IMR-90 (cell line): ENCODE data around the gene RAB41. TPM values are rescaled to one million over a fixed set of nuclear protein-coding genes. Genes with fewer than 3 reads are reported as not detected.

Experiments
- ATAC-seq: fragments of 200-7000 bp; cut with Tn5 transposase; 2 replicates; pipeline ENCODE4 v1.9.1; 2020; ENCODE audit warnings: low read depth, mild to moderate bottlenecking, moderate library complexity
- BruUV-seq: library from RNA; stranded (reverse); fragments of 400-500 nt; replicated peaks from 2 replicates; lab custom pipeline; 2021; lab: Mats Ljungman, UMichigan
- CTCF ChIA-PET: fragments of 300-600 bp; formaldehyde crosslinking; extraction: SDS; loops from one replicate; lab custom pipeline; 2021; ENCODE audit warnings: antibody characterized with exemption; lab: Yijun Ruan, JAX
- POLR2A ChIA-PET: fragments of 300-600 bp; sonication (Branson Sonifier 250); formaldehyde crosslinking; loops from one replicate; lab custom pipeline; 2022; ENCODE audit warnings: antibody characterized with exemption; ENCODE audit not compliant: unreplicated experiment; lab: Charles Lee
- DNase-seq: peaks from one replicate; pipeline ENCODE4 v3.0.0; 2013
- H2AFZ ChIP-seq: replicated peaks from 2 replicates; pipeline ENCODE3; 2013; ENCODE audit warnings: low read length, mild to moderate bottlenecking; ENCODE audit not compliant: poor library complexity
- H2AK5ac ChIP-seq: 2 replicates; pipeline ENCODE4 v1.6.1; 2013; ENCODE audit warnings: low read depth, low read length, inconsistent platforms
- H2AK9ac ChIP-seq: replicated peaks from 2 replicates; pipeline ENCODE3; 2013; ENCODE audit warnings: mild to moderate bottlenecking, low read depth, low read length, moderate library complexity; ENCODE audit not compliant: poor library complexity
- H2BK120ac ChIP-seq: 2 replicates; pipeline ENCODE4 v1.6.1; 2013; ENCODE audit warnings: low read depth, low read length, inconsistent platforms
- H2BK15ac ChIP-seq: 3 replicates; pipeline ENCODE4 v1.6.1; 2013; ENCODE audit warnings: low read depth, low read length, inconsistent platforms
- H2BK20ac ChIP-seq: 2 replicates; pipeline ENCODE4 v1.6.1; 2013; ENCODE audit warnings: low read depth, mild to moderate bottlenecking, inconsistent platforms, low read length, moderate library complexity
- H2BK5ac ChIP-seq: 2 replicates; pipeline ENCODE4 v1.6.1; 2013; ENCODE audit warnings: mild to moderate bottlenecking, low read depth, low read length, inconsistent platforms; ENCODE audit not compliant: poor library complexity, severe bottlenecking
- H3K14ac ChIP-seq: replicated peaks from 2 replicates; pipeline ENCODE4 v1.6.1; 2013; ENCODE audit warnings: low read depth, low read length, inconsistent platforms
- H3K18ac ChIP-seq: 2 replicates; pipeline ENCODE4 v1.6.1; 2013; ENCODE audit warnings: low read depth, low read length, control low read depth
- H3K23ac ChIP-seq: 2 replicates; pipeline ENCODE4 v1.6.1; 2013; ENCODE audit warnings: low read depth, low read length, inconsistent platforms
- H3K27ac ChIP-seq: 2 replicates; pipeline ENCODE4 v1.5.1; 2013; ENCODE audit warnings: mild to moderate bottlenecking, control low read depth, low read length; ENCODE audit not compliant: insufficient read depth
- H3K27me3 ChIP-seq: 2 replicates; pipeline ENCODE4 v1.6.1; 2013; ENCODE audit warnings: low read length; ENCODE audit not compliant: control insufficient read depth, insufficient read depth
- H3K36me3 ChIP-seq: 2 replicates; pipeline ENCODE4 v1.6.1; 2013; ENCODE audit warnings: low read length, mixed read lengths; ENCODE audit not compliant: control insufficient read depth, insufficient read depth
- H3K4ac ChIP-seq: 2 replicates; pipeline ENCODE4 v1.6.1; 2013; ENCODE audit warnings: low read depth, low read length, inconsistent platforms
- H3K4me1 ChIP-seq: 2 replicates; pipeline ENCODE4 v1.6.1; 2013; ENCODE audit warnings: low read length, mixed read lengths; ENCODE audit not compliant: control insufficient read depth, insufficient read depth
- H3K4me2 ChIP-seq: 2 replicates; pipeline ENCODE4 v1.6.1; 2013; ENCODE audit warnings: low read depth, mild to moderate bottlenecking, control low read depth, low read length, moderate library complexity
- H3K4me3 ChIP-seq: 2 replicates; pipeline ENCODE4 v1.5.1; 2013; ENCODE audit warnings: low read depth, mild to moderate bottlenecking, control low read depth, low read length, moderate library complexity; ENCODE audit not compliant: insufficient read depth
- H3K56ac ChIP-seq: 2 replicates; pipeline ENCODE4 v1.6.1; 2013; ENCODE audit warnings: low read length, inconsistent platforms; ENCODE audit not compliant: insufficient read depth; ENCODE audit errors: extremely low read depth
- H3K79me1 ChIP-seq, 2 experiments: 2 replicates each; pipeline ENCODE4 v1.6.1; 2013; ENCODE audit warnings: low read length in 2 of 2, inconsistent platforms in 1 of 2, low read depth in 1 of 2
- H3K9ac ChIP-seq: 2 replicates; pipeline ENCODE4 v1.6.1; 2013; ENCODE audit warnings: low read depth, low read length, control low read depth
- H3K9me1 ChIP-seq: 2 replicates; pipeline ENCODE4 v1.6.1; 2013; ENCODE audit warnings: low read length, inconsistent platforms; ENCODE audit not compliant: insufficient read depth
- H3K9me3 ChIP-seq: 2 replicates; pipeline ENCODE4 v1.6.1; 2013; ENCODE audit warnings: low read length; ENCODE audit not compliant: control insufficient read depth, insufficient read depth
- H4K20me1 ChIP-seq: 2 replicates; pipeline ENCODE4 v1.6.1; 2013; ENCODE audit warnings: low read length, inconsistent platforms; ENCODE audit not compliant: insufficient read depth
- H4K5ac ChIP-seq: 2 replicates; pipeline ENCODE4 v1.6.1; 2013; ENCODE audit warnings: mild to moderate bottlenecking, low read depth, low read length, control low read depth
- H4K8ac ChIP-seq, 2 experiments: 2 replicates each; pipeline ENCODE4 v1.6.1; 2013; ENCODE audit warnings: low read depth in 2 of 2, low read length in 2 of 2, control low read depth in 1 of 2, inconsistent platforms in 1 of 2
- H4K91ac ChIP-seq: 2 replicates; pipeline ENCODE4 v1.6.1; 2013; ENCODE audit warnings: low read depth, low read length, inconsistent platforms; ENCODE audit not compliant: insufficient read depth
- BHLHE40 ChIP-seq: fragments of 150-350 bp; IDR thresholded peaks from 2 replicates; pipeline ENCODE4 v1.6.1; 2016; ENCODE audit warnings: mild to moderate bottlenecking, low read depth, low read length
- CEBPB ChIP-seq: IDR thresholded peaks from 2 replicates; pipeline ENCODE4 v1.6.1; 2012; ENCODE audit warnings: low read depth, low read length, improper control_type of control experiment
- CHD1 ChIP-seq: IDR thresholded peaks from 2 replicates; pipeline ENCODE4 v1.6.1; 2012; ENCODE audit warnings: low read depth, low read length, improper control_type of control experiment
- CTCF ChIP-seq: conservative IDR thresholded peaks from 2 replicates; pipeline ENCODE4 v1.5.1; 2012; ENCODE audit warnings: mild to moderate bottlenecking, low read depth, low read length, improper control_type of control experiment
- ELK1 ChIP-seq: fragments of 150-350 bp; IDR thresholded peaks from 2 replicates; pipeline ENCODE4 v1.6.1; 2016; ENCODE audit warnings: low read depth, mild to moderate bottlenecking, low read length, moderate library complexity, borderline replicate concordance
- FOS ChIP-seq: fragments of 150-350 bp; IDR thresholded peaks from 2 replicates; pipeline ENCODE4 v1.6.1; 2016; ENCODE audit warnings: low read depth, low read length
- MAFK ChIP-seq: IDR thresholded peaks from 2 replicates; pipeline ENCODE4 v1.6.1; 2012; ENCODE audit warnings: low read depth, low read length, improper control_type of control experiment
- MAZ ChIP-seq: IDR thresholded peaks from 2 replicates; pipeline ENCODE4 v1.6.1; 2012; ENCODE audit warnings: low read depth, mild to moderate bottlenecking, low read length, improper control_type of control experiment, moderate library complexity, borderline replicate concordance
- MXI1 ChIP-seq: IDR thresholded peaks from 2 replicates; pipeline ENCODE4 v1.6.1; 2012; ENCODE audit warnings: low read depth, mild to moderate bottlenecking, low read length, moderate library complexity, borderline replicate concordance
- NFE2L2 ChIP-seq: fragments of 150-350 bp; IDR thresholded peaks from 2 replicates; pipeline ENCODE4 v1.6.1; 2016; ENCODE audit warnings: low read depth, mild to moderate bottlenecking, low read length
- POLR2A ChIP-seq: IDR thresholded peaks from 2 replicates; pipeline ENCODE4 v1.6.1; 2012; ENCODE audit warnings: mild to moderate bottlenecking, low read depth, low read length
- RAD21 ChIP-seq: IDR thresholded peaks from 2 replicates; pipeline ENCODE4 v1.6.1; 2012; ENCODE audit warnings: low read length, improper control_type of control experiment
- RCOR1 ChIP-seq: IDR thresholded peaks from 2 replicates; pipeline ENCODE4 v1.6.1; 2012; ENCODE audit warnings: mild to moderate bottlenecking, low read length, improper control_type of control experiment; ENCODE audit not compliant: insufficient replicate concordance
- RFX5 ChIP-seq: IDR thresholded peaks from 2 replicates; pipeline ENCODE4 v1.8.0; 2012; ENCODE audit warnings: low read depth, mild to moderate bottlenecking, low read length, moderate library complexity
- SMC3 ChIP-seq: fragments of 150-350 bp; IDR thresholded peaks from 2 replicates; pipeline ENCODE4 v1.6.1; 2016; ENCODE audit warnings: low read depth, mild to moderate bottlenecking, antibody characterized with exemption, low read length, moderate library complexity
- WGBS, 2 experiments: methylation state at CpG; one replicate each; pipeline versions ENCODE4 v1.1.5 to v1.1.7; 2013; ENCODE audit warnings: missing lambda C conversion rate in 2 of 2; ENCODE audit not compliant: insufficient read length in 1 of 2; ENCODE audit errors: extremely low coverage in 2 of 2; 5-methylcytosine and 5-hydroxymethylcytosine counted together
- dilution Hi-C: fragments of 300-500 bp; cut with HindIII; formaldehyde crosslinking; loops from one replicate; pipeline ENCODE4 v1.14.3; 2018; ENCODE audit warnings: low sequenced_read_pairs; ENCODE audit not compliant: unreplicated experiment
- in situ Hi-C: fragments of 300-500 bp; cut with MboI; formaldehyde crosslinking; loops from 3 replicates; pipeline ENCODE4 v1.14.3; 2019; ENCODE audit warnings: low sequenced_read_pairs, inconsistent platforms, mixed read lengths
- intact Hi-C: fragments of 100-400 bp; cut with micrococcal nuclease; formaldehyde crosslinking; loops from 2 replicates; pipeline ENCODE4 v1.10.0; 2022
- polyA plus RNA-seq, 3 experiments: library from polyadenylated mRNA; depleted of rRNA; stranded (reverse); fragments of >200 nt; gene quantifications; 2 replicates each; pipeline ENCODE4 v1.2.3, GENCODE V29; 2012; ENCODE audit warnings: low replicate concordance in 1 of 3
- total RNA-seq: library from RNA; depleted of rRNA; stranded (reverse); fragments of >200 nt; gene quantifications from 2 replicates; pipeline ENCODE4 v1.2.3, GENCODE V29; 2012
- TF ChIP-seq, protein P1 (sequence below): fragments of 150-350 bp; IDR thresholded peaks from 2 replicates; pipeline ENCODE4 v1.6.1; 2017; ENCODE audit warnings: mild to moderate bottlenecking, antibody characterized with exemption, low read length, low read depth

Gene RAB41
- total and polyA plus RNA-seq, 2 of the 4 experiments (the other 2 are of a cell fraction) = not detected

DNA sequence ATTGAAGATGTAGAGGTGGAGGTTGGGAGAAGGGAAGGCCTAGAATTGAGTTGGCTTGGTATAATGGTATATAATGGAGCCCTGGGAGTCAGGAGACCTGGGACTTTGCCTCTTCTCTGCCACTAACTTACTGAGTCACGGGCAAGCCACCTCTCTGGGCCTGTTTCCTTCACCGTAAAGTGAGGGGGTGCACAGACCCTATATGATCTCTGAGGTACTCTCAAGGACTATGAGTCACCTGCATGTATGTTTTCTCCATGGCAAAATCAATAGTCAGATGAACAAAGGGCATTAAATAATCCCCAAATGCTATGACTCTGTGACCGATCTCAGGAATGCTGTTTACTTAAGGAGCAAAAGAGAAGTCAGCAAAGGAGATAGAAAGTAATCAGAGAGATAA lies 27.1 kb upstream of the RAB41 start:
- H3K4me2 ChIP-seq = no peak overlapping the region
- in situ Hi-C loops = no loop called here
- H3K23ac ChIP-seq = no peak overlapping the region
- H3K36me3 ChIP-seq = no peaks in the 10 kb centered on the region
- no peak overlapping the region for H2BK15ac ChIP-seq
- ATAC-seq = no peak; the same call in 1 of the 2 replicates
- intact Hi-C loops = no loop called here
- no peaks in the 10 kb centered on the region for H4K20me1 ChIP-seq
- H3K18ac ChIP-seq = no peak overlapping the region
- no peak overlapping the region for H2AFZ ChIP-seq
- H3K4ac ChIP-seq = no peak overlapping the region
- CTCF ChIA-PET = no interaction called here
- no peak overlapping the region for H3K56ac ChIP-seq
- H2AK9ac ChIP-seq = no peak overlapping the region
- no peak overlapping the region for H2BK5ac ChIP-seq
- H2BK120ac ChIP-seq = no peak overlapping the region
- no peak overlapping the region for H3K14ac ChIP-seq
- H3K9ac ChIP-seq = no peak overlapping the region
- no peak overlapping the region for H2AK5ac ChIP-seq
- WGBS, 2 experiments = no CpG with 5 or more reads among the region's 3 CpGs
- no peak overlapping the region for H3K4me3 ChIP-seq
- TF ChIP-seq NFE2L2 (no peak), CTCF (no peak), CHD1 (no peak), SMC3 (no peak), MXI1 (no peak), ELK1 (no peak), RFX5 (no peak), POLR2A (no peak), FOS (no peak), RAD21 (no peak), CEBPB (no peak), BHLHE40 (no peak), MAFK (no peak), RCOR1 (no peak), MAZ (no peak)
- TF ChIP-seq, protein P1, sequence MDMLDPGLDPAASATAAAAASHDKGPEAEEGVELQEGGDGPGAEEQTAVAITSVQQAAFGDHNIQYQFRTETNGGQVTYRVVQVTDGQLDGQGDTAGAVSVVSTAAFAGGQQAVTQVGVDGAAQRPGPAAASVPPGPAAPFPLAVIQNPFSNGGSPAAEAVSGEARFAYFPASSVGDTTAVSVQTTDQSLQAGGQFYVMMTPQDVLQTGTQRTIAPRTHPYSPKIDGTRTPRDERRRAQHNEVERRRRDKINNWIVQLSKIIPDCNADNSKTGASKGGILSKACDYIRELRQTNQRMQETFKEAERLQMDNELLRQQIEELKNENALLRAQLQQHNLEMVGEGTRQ = no peak
- BruUV-seq = no TSS peak
- H4K8ac ChIP-seq = no peak overlapping the region
- dilution Hi-C loops = no loop called here
- H3K27ac ChIP-seq = no peak overlapping the region
- no peaks in the 10 kb centered on the region for H3K9me1 ChIP-seq
- DNase-seq = no peak
- no peaks in the 10 kb centered on the region for H3K9me3 ChIP-seq
- POLR2A ChIA-PET = no interaction called here
- no peak overlapping the region for H4K5ac ChIP-seq
- H3K4me1 ChIP-seq = no peaks in the 10 kb centered on the region; the same call in 1 of the 2 replicates
- H4K91ac ChIP-seq = no peak overlapping the region
- H2BK20ac ChIP-seq = no peak overlapping the region
- H3K79me1 ChIP-seq = no peaks in the 10 kb centered on the region
- H3K27me3 ChIP-seq = peaks cover 6% of the 10 kb centered on the region
